SU-DHL-6 (cell line): ENCODE measurements around the gene SH3PXD2A.

ENCODE experiments used
- EZH2phosphoT487 ChIP-seq: fragments of 200-600 bp; sonication (generic), shearing (Covaris generic); conservative IDR thresholded peaks from 2 replicates; pipeline ENCODE4 v1.6.1; 2018; ENCODE audit warnings: mild to moderate bottlenecking, antibody characterized with exemption, low read length, moderate library complexity, mixed read lengths
- TF ChIP-seq, protein P1 (sequence below): fragments of 200-600 bp; sonication (generic); IDR thresholded peaks from one replicate; pipeline ENCODE4 v1.5.1; 2017; ENCODE audit warnings: antibody characterized with exemption, mild to moderate bottlenecking, low read length, moderate library complexity; ENCODE audit not compliant: insufficient read depth, poor library complexity, severe bottlenecking

DNA sequence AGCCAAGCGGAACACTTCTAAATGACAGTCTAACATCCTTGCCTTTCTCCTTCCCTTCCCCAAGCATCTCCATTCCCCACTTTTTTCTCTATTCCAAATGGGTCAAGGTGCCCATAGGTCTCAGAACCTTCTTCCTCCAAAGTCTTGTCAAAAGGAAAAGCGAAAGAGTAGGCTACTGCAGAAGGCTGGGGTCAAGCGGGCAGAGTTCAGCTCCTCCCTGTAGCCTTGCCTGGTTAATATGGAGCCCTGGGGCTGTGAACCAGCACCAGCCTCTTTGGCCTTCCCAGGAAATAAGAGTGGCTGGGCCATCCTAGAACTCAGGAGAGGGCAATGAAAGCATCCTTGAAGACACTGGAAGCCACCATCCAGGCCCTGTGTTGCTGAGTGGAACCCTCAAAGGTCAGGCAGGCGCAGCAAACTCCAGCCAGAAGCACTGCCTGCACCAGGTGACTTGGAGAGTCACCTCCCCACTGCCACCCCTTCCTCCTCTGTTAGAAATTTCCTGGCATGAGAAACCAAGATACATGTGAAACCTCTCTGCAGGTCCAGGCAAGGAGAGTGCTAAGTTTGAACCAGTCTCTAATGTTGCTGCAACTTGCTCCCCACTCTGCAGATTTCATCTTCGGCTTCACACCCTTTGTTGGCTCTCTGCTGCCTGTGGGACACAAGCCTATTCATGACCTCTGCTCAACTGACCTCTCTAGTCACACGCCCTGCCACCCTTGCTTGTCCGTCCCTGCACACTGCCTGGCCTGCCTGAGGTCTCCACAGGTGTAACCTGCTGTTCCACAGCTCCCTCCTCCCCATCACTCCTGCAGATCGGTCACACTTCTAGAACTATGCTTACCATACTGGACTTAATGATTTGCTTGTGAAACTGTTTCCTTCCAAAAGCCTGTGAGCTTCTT is 74.9 kb downstream of the SH3PXD2A start:
- TF ChIP-seq, protein P1, sequence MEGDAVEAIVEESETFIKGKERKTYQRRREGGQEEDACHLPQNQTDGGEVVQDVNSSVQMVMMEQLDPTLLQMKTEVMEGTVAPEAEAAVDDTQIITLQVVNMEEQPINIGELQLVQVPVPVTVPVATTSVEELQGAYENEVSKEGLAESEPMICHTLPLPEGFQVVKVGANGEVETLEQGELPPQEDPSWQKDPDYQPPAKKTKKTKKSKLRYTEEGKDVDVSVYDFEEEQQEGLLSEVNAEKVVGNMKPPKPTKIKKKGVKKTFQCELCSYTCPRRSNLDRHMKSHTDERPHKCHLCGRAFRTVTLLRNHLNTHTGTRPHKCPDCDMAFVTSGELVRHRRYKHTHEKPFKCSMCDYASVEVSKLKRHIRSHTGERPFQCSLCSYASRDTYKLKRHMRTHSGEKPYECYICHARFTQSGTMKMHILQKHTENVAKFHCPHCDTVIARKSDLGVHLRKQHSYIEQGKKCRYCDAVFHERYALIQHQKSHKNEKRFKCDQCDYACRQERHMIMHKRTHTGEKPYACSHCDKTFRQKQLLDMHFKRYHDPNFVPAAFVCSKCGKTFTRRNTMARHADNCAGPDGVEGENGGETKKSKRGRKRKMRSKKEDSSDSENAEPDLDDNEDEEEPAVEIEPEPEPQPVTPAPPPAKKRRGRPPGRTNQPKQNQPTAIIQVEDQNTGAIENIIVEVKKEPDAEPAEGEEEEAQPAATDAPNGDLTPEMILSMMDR = no peak
- no peak for TF ChIP-seq EZH2phosphoT487
